CD4-positive, alpha-beta T cell treated with Interleukin-1 beta for 1 hour (primary cell): ENCODE data around the gene RALGPS1.

Source experiments
- DNase-seq, 2 donors: peaks; one replicate each; pipeline ENCODE4 v3.0.0-alpha.2; 2020 to 2022

Gene RALGPS1

GRCh38 chr9:127084076-127085039 lies 169.8 kb downstream of the RALGPS1 start:
- DNase-seq = no peak

GRCh38 chr9:127085186-127085585 lies 170.6 kb downstream of the RALGPS1 start:
- no peak for DNase-seq

DNA sequence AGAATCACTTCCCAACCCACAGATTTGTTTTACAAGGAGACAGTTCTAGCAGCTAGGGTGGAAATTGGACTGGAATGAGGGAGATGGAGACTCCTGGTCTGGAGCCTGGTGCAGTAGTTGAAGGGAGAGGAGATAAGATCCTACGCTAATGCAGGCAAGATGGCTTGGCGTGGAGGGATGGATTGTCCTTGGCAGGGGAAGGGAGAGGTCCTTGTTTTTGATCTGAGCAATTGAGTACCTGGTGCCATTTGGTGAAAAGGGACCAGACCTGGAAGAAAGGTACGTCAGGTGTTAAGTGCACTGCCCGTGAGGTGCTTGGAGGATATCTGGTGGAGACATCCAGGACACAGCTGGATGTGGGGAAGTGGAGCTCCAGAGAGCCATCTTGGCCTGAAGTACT lies 172.2 kb downstream of the RALGPS1 start:
- no peak for DNase-seq

DNA sequence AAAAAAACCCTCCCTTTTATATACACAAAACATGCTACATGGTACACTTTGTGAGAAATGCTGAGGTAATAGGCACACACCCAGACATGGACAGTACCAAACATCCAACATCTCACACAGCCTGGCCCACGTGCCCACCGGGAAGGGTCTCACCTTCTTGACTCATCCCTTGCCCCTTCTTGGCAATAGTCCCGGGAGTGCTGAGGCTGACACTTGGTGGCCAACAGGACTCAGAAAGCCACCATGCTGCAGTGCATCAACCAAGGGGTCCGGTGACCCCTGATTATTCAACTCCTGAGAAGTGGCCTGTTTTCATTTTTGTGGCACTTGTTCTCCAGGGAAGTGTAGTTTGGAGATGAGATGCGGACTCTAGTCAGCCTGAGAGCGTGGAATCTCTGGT lies 172.8 kb downstream of the RALGPS1 start:
- no peak for DNase-seq

- DNase-seq = no peak
These were observed 173.3 kb downstream of the RALGPS1 start for GRCh38 chr9:127087836-127088235.

- DNase-seq = no peak
These were observed 174.4 kb downstream of the RALGPS1 start for GRCh38 chr9:127088724-127089615.

- no peak for DNase-seq
These were observed 175.1 kb downstream of the RALGPS1 start for GRCh38 chr9:127089631-127090081.

- DNase-seq = no peak
These were observed 175.9 kb downstream of the RALGPS1 start for GRCh38 chr9:127090341-127090985.

GRCh38 chr9:127091526-127091925 lies 176.9 kb downstream of the RALGPS1 start:
- DNase-seq = no peak

GRCh38 chr9:127092041-127092608 lies 177.5 kb downstream of the RALGPS1 start:
- no peak for DNase-seq

DNA sequence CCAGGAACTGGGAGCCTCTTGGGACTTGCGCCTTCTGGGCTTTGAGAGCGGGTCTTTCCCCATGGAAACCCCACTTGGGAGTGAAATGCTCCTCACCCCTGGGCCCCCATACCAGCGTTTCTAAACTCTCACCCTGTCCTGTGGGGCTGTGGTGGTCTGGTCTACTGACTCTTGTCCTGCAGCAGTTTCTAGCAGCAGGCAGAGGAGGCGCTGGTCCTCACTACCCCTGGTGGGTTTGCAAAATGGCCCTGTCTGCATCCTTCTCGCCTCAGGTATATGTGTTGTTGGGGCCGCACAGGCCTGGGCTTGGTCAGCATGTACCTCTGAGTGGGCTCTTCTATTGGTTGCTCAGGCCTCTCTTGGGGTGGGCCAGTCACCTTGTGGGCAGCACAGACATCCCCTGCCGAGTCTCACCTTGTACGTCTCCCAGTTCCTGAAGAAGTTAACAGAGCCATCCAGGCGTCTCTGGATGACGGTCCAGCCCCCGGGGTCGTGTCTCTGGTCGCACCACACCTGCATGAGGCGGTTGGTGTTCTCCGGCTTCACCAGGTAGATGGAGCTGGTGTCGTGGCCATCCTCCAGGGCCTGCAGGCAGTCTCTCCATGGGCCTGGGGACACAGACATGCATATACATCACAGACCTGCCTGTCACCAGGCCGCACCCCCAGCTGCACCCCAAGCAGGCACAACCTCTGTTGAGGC lies 178.9 kb downstream of the RALGPS1 start:
- DNase-seq = no peak

- no peak for DNase-seq
These were observed 180.8 kb downstream of the RALGPS1 start for GRCh38 chr9:127095411-127095810.

GRCh38 chr9:127096208-127096607 lies 181.6 kb downstream of the RALGPS1 start:
- DNase-seq = no peak

GRCh38 chr9:127097683-127098082 lies 183.1 kb downstream of the RALGPS1 start:
- DNase-seq = no peak

GRCh38 chr9:127098916-127099553 lies 184.5 kb downstream of the RALGPS1 start:
- DNase-seq = no peak

DNA sequence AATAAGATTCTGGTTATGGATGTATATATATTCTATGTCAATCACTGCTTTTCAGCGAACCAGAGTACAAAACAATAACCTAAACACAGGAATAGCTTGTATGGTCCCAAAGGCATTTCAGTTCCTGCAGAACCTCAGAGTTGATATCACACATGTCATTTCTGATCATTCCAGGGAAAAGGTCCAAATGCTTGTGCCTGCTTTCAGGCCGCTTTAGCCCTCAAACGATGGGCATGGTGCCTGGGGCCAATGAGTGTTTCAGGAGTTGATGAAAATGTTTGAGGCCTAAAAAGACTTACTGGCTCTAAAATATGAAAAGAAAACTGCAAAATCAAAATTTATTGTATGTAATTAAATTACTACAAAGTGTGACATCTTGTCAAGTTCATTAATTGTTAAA lies 185.1 kb downstream of the RALGPS1 start:
- DNase-seq = no peak

- DNase-seq = no peak
These were observed 187.6 kb downstream of the RALGPS1 start for GRCh38 chr9:127102176-127102575.

- no peak for DNase-seq
These were observed 188.2 kb downstream of the RALGPS1 start for GRCh38 chr9:127102788-127103187.

- no peak for DNase-seq
These were observed 190.2 kb downstream of the RALGPS1 start for GRCh38 chr9:127104581-127105311.

DNA sequence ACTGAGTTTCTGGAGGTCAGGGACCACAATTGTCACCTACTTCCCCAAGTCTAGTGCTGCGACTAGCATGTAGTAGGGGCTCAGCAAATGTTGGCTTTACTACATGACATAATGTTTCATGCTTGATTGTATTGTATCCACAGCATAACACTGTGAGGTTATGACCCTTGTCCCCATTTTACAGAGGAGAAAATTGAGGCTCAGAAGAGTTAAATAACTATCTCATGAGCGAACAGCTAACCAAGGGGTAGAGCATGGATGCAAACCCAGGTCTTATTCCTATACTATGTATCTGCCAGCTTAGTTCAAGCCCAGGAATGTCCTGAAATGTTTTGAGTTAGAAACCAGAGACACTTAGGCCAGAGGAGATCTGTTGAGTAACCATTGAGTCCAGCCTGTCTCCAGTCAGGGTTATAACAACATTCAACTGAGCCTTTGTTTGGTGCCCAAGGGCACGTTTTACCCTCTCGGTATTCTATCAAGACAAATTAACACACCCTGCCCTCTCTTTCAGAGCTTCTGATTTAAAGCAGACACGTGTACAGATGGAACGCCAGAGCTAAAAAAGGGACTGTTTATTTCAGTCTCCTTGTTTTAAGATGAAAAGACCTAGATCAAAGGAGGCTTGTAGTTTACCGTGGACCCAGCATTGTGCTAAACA lies 191.4 kb downstream of the RALGPS1 start:
- no peak for DNase-seq
